H1 (cell line): ENCODE measurements around the gene TROAP. TPM values are rescaled to one million over a fixed set of nuclear protein-coding genes. Genes with fewer than 3 reads are reported as not detected.

ENCODE experiments used
- BRCA1 ChIP-seq: IDR thresholded peaks from 2 replicates; pipeline ENCODE4 v1.6.1; 2012; ENCODE audit warnings: low read depth, low read length, improper control_type of control experiment
- NANOG ChIP-seq: IDR thresholded peaks from 2 replicates; pipeline ENCODE4 v1.6.1; 2011; ENCODE audit warnings: low read length, low read depth, mild to moderate bottlenecking, inconsistent platforms; ENCODE audit not compliant: insufficient read depth, poor library complexity, severe bottlenecking
- PHF8 ChIP-seq: fragments of 200-600 bp; sonication (generic); conservative IDR thresholded peaks from 2 replicates; pipeline ENCODE4 v1.7.1; 2012; ENCODE audit warnings: low read depth, mild to moderate bottlenecking, inconsistent platforms, low read length, moderate library complexity
- YY1 ChIP-seq: IDR thresholded peaks from 2 replicates; pipeline ENCODE4 v1.6.1; 2011; ENCODE audit warnings: low read depth, mild to moderate bottlenecking, low read length
- polyA plus RNA-seq, 7 experiments: library from polyadenylated mRNA; depleted of rRNA in 3 of 7; stranded (reverse) in 5 of 7; unstranded in 2 of 7; fragments of >200 nt in 5 of 7; fragments of 200-250 nt in 2 of 7; gene quantifications; 1 replicate in 5 of 7; 2 replicates in 1 of 7; 4 replicates in 1 of 7; pipeline versions ENCODE4 v1.2.1 to v1.2.3, GENCODE V29; 2011 to 2013; ENCODE audit warnings: missing spikeins in 2 of 7, mixed read lengths in 2 of 7
- total RNA-seq: library from RNA; stranded (reverse); fragmentation: NEBNext Ultra II Directional; extraction: Animal tissue kit (Norgen Biotek cat#: 25700); gene quantifications from 2 replicates; pipeline ENCODE4 v1.2.1, GENCODE V29; 2021

The TROAP gene
- total and polyA plus RNA-seq, 2 of the 8 experiments (the other 6 are each of a cell fraction or from before 2014, with no cell fraction given) = 36.7 to 52.0 TPM

DNA sequence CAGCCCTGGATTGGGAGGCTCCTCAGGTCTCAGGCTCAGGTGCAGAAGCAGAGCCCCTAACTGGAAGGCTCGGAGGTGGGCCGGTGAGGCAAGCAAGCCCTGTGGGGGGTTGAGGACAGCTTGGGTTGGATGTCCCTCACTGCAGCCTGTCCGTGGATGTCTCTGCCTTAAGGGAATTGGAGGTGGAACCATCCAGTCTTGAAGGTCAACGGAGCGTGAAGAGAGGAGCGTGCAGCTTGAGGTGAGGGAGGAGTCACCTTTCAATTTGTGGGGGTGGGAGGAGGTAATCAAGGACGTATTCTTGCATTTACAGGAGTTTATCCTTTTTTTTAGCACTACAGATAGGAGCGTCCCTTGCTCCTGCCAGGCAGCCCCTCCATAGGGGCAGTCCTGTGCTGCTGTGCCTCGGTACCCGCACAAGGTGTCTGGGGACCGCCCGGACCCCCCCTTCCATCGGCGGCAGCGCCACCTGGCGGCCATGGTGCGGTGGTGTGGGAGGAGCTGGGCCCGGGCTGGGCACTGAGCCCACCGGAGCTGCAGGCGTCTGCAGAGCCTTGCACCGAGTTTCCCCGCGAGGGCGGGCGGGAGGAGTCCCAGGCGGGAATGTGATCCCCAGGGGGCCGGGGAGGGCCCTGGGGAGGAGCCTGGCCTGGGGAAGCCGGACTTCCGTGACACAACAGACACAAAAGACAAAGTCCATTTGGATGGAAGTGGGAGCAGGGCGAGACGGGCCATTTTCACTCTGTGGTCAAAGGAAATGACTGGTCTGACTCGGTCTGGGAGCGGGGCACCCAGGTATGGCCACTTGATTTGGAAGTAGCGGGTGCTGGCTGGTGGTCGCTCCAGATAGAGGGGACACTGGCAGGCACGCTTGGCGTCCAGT lies 24.5 kb downstream of the TROAP start (continued):
- TF ChIP-seq YY1 (0 out of 2 replicates have a peak, but pooled peaks have one; percentile 48), NANOG (no peak), PHF8 (no peak), BRCA1 (no peak)
